H9 (cell line): Measurements from ENCODE around the gene PTPRC. TPM values are rescaled to one million over a fixed set of nuclear protein-coding genes. Genes with fewer than 3 reads are reported as not detected.
A peak's percentile ranks its signal among the peaks of the same experiment; 100 is the strongest.

Experiments used
- DNase-seq: peaks from one replicate; pipeline ENCODE4 v3.0.0-alpha.2; 2017
- H2AFZ ChIP-seq: one replicate; pipeline ENCODE4 v1.6.1; 2013; ENCODE audit warnings: mild to moderate bottlenecking, low read length, control low read depth, moderate library complexity
- H2AK5ac ChIP-seq: 2 replicates; pipeline ENCODE4 v1.6.1; 2013; ENCODE audit warnings: low read length, control low read depth, mixed read lengths; ENCODE audit not compliant: insufficient read length
- H2BK120ac ChIP-seq: one replicate; pipeline ENCODE4 v1.6.1; 2013; ENCODE audit warnings: low read depth, mild to moderate bottlenecking, low read length, control low read depth, inconsistent platforms; ENCODE audit not compliant: poor library complexity, severe bottlenecking
- H2BK12ac ChIP-seq: 2 replicates; pipeline ENCODE4 v1.6.1; 2013; ENCODE audit warnings: low read length, control low read depth, mixed read lengths, low read depth; ENCODE audit not compliant: insufficient read length
- H2BK15ac ChIP-seq: 2 replicates; pipeline ENCODE4 v1.6.1; 2013; ENCODE audit warnings: low read depth, low read length, control low read depth
- H2BK20ac ChIP-seq: one replicate; pipeline ENCODE4 v1.6.1; 2013; ENCODE audit warnings: low read depth, mild to moderate bottlenecking, low read length, control low read depth, inconsistent platforms; ENCODE audit not compliant: poor library complexity, severe bottlenecking
- H2BK5ac ChIP-seq: 2 replicates; pipeline ENCODE4 v1.6.1; 2013; ENCODE audit warnings: low read length, control low read depth, mixed read lengths; ENCODE audit not compliant: insufficient read length
- H3K14ac ChIP-seq: 2 replicates; pipeline ENCODE4 v1.6.1; 2013; ENCODE audit warnings: low read length, control low read depth; ENCODE audit not compliant: insufficient read depth
- H3K18ac ChIP-seq: 2 replicates; pipeline ENCODE4 v1.6.1; 2013; ENCODE audit warnings: low read depth, mild to moderate bottlenecking, mixed read lengths, low read length, control low read depth; ENCODE audit not compliant: insufficient read length
- H3K23ac ChIP-seq: 2 replicates; pipeline ENCODE4 v1.6.1; 2013; ENCODE audit warnings: low read length, control low read depth, mixed read lengths, low read depth; ENCODE audit not compliant: insufficient read length
- H3K23me2 ChIP-seq: 2 replicates; pipeline ENCODE4 v1.6.1; 2013; ENCODE audit warnings: low read depth, mild to moderate bottlenecking, mixed read lengths, low read length, control low read depth; ENCODE audit not compliant: insufficient read length, poor library complexity, severe bottlenecking
- H3K27ac ChIP-seq: 2 replicates; pipeline ENCODE4 v1.5.1; 2013; ENCODE audit warnings: low read length, control low read depth, mixed read lengths, low read depth; ENCODE audit not compliant: insufficient read length
- H3K27me3 ChIP-seq: 2 replicates; pipeline ENCODE4 v1.6.1; 2013; ENCODE audit warnings: low read length, control low read depth, inconsistent platforms; ENCODE audit not compliant: insufficient read depth
- H3K4ac ChIP-seq: 2 replicates; pipeline ENCODE4 v1.6.1; 2013; ENCODE audit warnings: low read depth, mild to moderate bottlenecking, control low read depth, inconsistent platforms, low read length, moderate library complexity
- H3K4me1 ChIP-seq: 2 replicates; pipeline ENCODE4 v1.6.1; 2013; ENCODE audit warnings: low read length, control low read depth, inconsistent platforms; ENCODE audit not compliant: insufficient read depth
- H3K4me2 ChIP-seq: 2 replicates; pipeline ENCODE4 v1.6.1; 2013; ENCODE audit warnings: low read length, control low read depth, mixed read lengths; ENCODE audit not compliant: insufficient read length, insufficient read depth
- H3K56ac ChIP-seq: 2 replicates; pipeline ENCODE4 v1.6.1; 2013; ENCODE audit warnings: low read depth, mild to moderate bottlenecking, mixed read lengths, low read length, control low read depth; ENCODE audit not compliant: insufficient read length
- H3K79me1 ChIP-seq: 2 replicates; pipeline ENCODE4 v1.6.1; 2013; ENCODE audit warnings: low read depth, mild to moderate bottlenecking, moderate library complexity, low read length, control low read depth, inconsistent platforms; ENCODE audit not compliant: insufficient read depth, poor library complexity, severe bottlenecking
- H3K79me2 ChIP-seq: 2 replicates; pipeline ENCODE4 v1.6.1; 2013; ENCODE audit warnings: low read length, control low read depth, inconsistent platforms; ENCODE audit not compliant: insufficient read depth
- H3K9ac ChIP-seq: 2 replicates; pipeline ENCODE4 v1.6.1; 2013; ENCODE audit warnings: low read length, control low read depth, mixed read lengths; ENCODE audit not compliant: insufficient read length; ENCODE audit errors: extremely low read depth
- H3K9me3 ChIP-seq: one replicate; pipeline ENCODE4 v1.6.1; 2013; ENCODE audit warnings: low read depth, low read length, inconsistent platforms; ENCODE audit not compliant: control insufficient read depth
- H3T11ph ChIP-seq: one replicate; pipeline ENCODE4 v1.6.1; 2013; ENCODE audit warnings: mild to moderate bottlenecking, low read length, control low read depth, inconsistent platforms
- H4K20me1 ChIP-seq: one replicate; pipeline ENCODE4 v1.6.1; 2013; ENCODE audit not compliant: control insufficient read depth, insufficient read length, insufficient read depth
- H4K5ac ChIP-seq: 2 replicates; pipeline ENCODE4 v1.6.1; 2013; ENCODE audit warnings: low read depth, mild to moderate bottlenecking, mixed read lengths, low read length, control low read depth; ENCODE audit not compliant: insufficient read length
- H4K8ac ChIP-seq: replicated peaks from 2 replicates; pipeline ENCODE4 v1.6.1; 2013; ENCODE audit warnings: low read length, control low read depth, mixed read lengths, low read depth; ENCODE audit not compliant: insufficient read length
- H4K91ac ChIP-seq: 2 replicates; pipeline ENCODE4 v1.6.1; 2013; ENCODE audit warnings: low read depth, mild to moderate bottlenecking, moderate library complexity, mixed read lengths, low read length, control low read depth; ENCODE audit not compliant: insufficient read length
- H3K27ac Mint-ChIP-seq, 3 experiments: 2 replicates in 2 of 3; 3 replicates in 1 of 3; pipeline ENCODE4 v1.8.0; 2020 to 2021; ENCODE audit warnings: mixed read lengths in 3 of 3, mild to moderate bottlenecking in 1 of 3, moderate library complexity in 1 of 3
- H3K27me3 Mint-ChIP-seq: 2 replicates; pipeline ENCODE4 v1.8.0; 2021; ENCODE audit warnings: low read depth, mild to moderate bottlenecking, moderate library complexity, mixed read lengths
- H3K36me3 Mint-ChIP-seq, 3 experiments: 2 replicates in 2 of 3; 3 replicates in 1 of 3; pipeline ENCODE4 v1.8.0; 2020 to 2021; ENCODE audit warnings: low read depth in 3 of 3, mixed read lengths in 3 of 3; ENCODE audit not compliant: insufficient read depth in 1 of 3
- H3K4me1 Mint-ChIP-seq, 2 experiments: 2 replicates each; pipeline ENCODE4 v1.8.0; 2020; ENCODE audit warnings: mixed read lengths in 2 of 2
- H3K4me3 Mint-ChIP-seq, 2 experiments: 2 replicates in 1 of 2; 3 replicates in 1 of 2; pipeline ENCODE4 v1.8.0; 2020 to 2021; ENCODE audit warnings: mild to moderate bottlenecking in 2 of 2, mixed read lengths in 2 of 2, moderate library complexity in 1 of 2
- H3K9me3 Mint-ChIP-seq, 2 experiments: 2 replicates in 1 of 2; 3 replicates in 1 of 2; pipeline ENCODE4 v1.8.0; 2020; ENCODE audit warnings: mild to moderate bottlenecking in 2 of 2, mixed read lengths in 2 of 2, moderate library complexity in 1 of 2
- total RNA-seq: library from RNA; stranded (reverse); gene quantifications from 2 replicates; pipeline ENCODE4 v1.2.1, GENCODE V29; 2021
- TF ChIP-seq, protein P1 (sequence below): fragments of 200-600 bp; sonication (generic); conservative IDR thresholded peaks from 3 replicates; pipeline ENCODE4 v1.8.0; 2021; ENCODE audit warnings: antibody characterized with exemption, mild to moderate bottlenecking

Gene PTPRC
- total RNA-seq, 1 experiment from 2014 or later = not detected

DNA sequence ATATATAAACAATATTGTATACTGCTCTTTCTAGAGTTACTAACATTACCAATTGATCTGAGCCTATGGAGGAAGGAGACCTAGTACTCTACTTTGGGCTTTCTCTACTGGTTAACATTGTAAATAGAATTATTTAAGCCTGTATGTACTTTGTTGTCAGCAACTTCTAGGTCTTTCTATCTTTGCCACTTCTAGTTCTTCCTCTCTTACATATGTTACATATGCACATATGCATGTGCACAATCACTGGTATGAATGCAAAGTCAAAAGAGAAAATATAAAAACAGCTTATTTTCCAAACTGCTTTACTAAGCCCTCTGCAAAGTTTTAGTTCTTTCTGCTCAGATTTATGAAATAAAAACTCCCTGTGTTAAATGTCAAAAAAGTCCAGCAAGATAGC lies 84.3 kb downstream of the PTPRC start:
- Histone ChIP-seq H3K14ac (no peak overlapping the region), H2BK5ac (no peak overlapping the region), H3K79me1 (no peaks in the 10 kb centered on the region), H2BK20ac (no peak overlapping the region), H3K4me1 (no peaks in the 10 kb centered on the region), H3K27me3 (no peaks in the 10 kb centered on the region), H3K79me2 (no peaks in the 10 kb centered on the region), H2BK15ac (no peak overlapping the region), H3K4me2 (no peak overlapping the region), H3K23me2 (no peaks in the 10 kb centered on the region), H2BK12ac (no peak overlapping the region), H3K9me3 (no peaks in the 10 kb centered on the region), H3K9ac (no peak overlapping the region), H3T11ph (no peak overlapping the region), H2AFZ (no peak overlapping the region), H3K23ac (no peak overlapping the region), H2BK120ac (no peak overlapping the region), H4K20me1 (no peaks in the 10 kb centered on the region), H3K27ac (no peak overlapping the region), H3K18ac (no peak overlapping the region), H4K91ac (no peak overlapping the region), H3K4ac (no peak overlapping the region), H3K56ac (no peak overlapping the region), H2AK5ac (no peak overlapping the region), H4K5ac (no peak overlapping the region), H4K8ac (no peak overlapping the region)
- Mint-ChIP-seq H3K36me3 (no peaks in the 10 kb centered on the region), H3K9me3 (peaks cover 0 to 3% of the 10 kb centered on the region in 2 experiments; a peak in 2 of 5 replicates), H3K4me1 (peaks cover under 1 to 3% of the 10 kb centered on the region in 2 experiments), H3K4me3 (no peak overlapping the region), H3K27ac (peak overlapping the region in 1 of 3 experiments; percentile 42; a peak in 1 of 7 replicates), H3K27me3 (no peaks in the 10 kb centered on the region)
- TF ChIP-seq, protein P1, sequence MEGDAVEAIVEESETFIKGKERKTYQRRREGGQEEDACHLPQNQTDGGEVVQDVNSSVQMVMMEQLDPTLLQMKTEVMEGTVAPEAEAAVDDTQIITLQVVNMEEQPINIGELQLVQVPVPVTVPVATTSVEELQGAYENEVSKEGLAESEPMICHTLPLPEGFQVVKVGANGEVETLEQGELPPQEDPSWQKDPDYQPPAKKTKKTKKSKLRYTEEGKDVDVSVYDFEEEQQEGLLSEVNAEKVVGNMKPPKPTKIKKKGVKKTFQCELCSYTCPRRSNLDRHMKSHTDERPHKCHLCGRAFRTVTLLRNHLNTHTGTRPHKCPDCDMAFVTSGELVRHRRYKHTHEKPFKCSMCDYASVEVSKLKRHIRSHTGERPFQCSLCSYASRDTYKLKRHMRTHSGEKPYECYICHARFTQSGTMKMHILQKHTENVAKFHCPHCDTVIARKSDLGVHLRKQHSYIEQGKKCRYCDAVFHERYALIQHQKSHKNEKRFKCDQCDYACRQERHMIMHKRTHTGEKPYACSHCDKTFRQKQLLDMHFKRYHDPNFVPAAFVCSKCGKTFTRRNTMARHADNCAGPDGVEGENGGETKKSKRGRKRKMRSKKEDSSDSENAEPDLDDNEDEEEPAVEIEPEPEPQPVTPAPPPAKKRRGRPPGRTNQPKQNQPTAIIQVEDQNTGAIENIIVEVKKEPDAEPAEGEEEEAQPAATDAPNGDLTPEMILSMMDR = no peak
- DNase-seq = no peak
